ENCODE measurements around the gene HDDC2. TPM values are rescaled to one million over a fixed set of nuclear protein-coding genes. Genes with fewer than 3 reads are reported as not detected.
A peak's percentile ranks its signal among the peaks of the same experiment; 100 is the strongest.

The HDDC2 gene
- total RNA-seq, 1 donor from 2014 or later: 55.4 TPM

- DNase-seq: no peak
- Mint-ChIP-seq H3K27me3 (ENCODE audit: unreplicated experiment) (no peaks in the 10 kb centered on the region), H3K27ac (ENCODE audit: unreplicated experiment) (peak overlapping the region; percentile 60), H3K9me3 (ENCODE audit: unreplicated experiment) (peaks cover 2% of the 10 kb centered on the region), H3K4me3 (ENCODE audit: unreplicated experiment) (peak overlapping the region; percentile 88), H3K36me3 (ENCODE audit: unreplicated experiment) (no peaks in the 10 kb centered on the region), H3K4me1 (ENCODE audit: low read depth, unreplicated experiment) (peaks cover 9% of the 10 kb centered on the region)
- no peak for TF ChIP-seq CTCF (IDR thresholded peaks at IDR 0.05; ENCODE audit: partially characterized antibody, unreplicated experiment)
These were observed 754 bp downstream of the HDDC2 start for GRCh38 chr6:125300992-125301434.

- Mint-ChIP-seq H3K27me3 (ENCODE audit: unreplicated experiment) (no peaks in the 10 kb centered on the region), H3K36me3 (ENCODE audit: unreplicated experiment) (no peaks in the 10 kb centered on the region), H3K27ac (ENCODE audit: unreplicated experiment) (no peak overlapping the region), H3K4me3 (ENCODE audit: unreplicated experiment) (no peak overlapping the region), H3K9me3 (ENCODE audit: unreplicated experiment) (peaks cover 2% of the 10 kb centered on the region), H3K4me1 (ENCODE audit: low read depth, unreplicated experiment) (peaks cover 9% of the 10 kb centered on the region)
- DNase-seq: no peak
- TF ChIP-seq CTCF (IDR thresholded peaks at IDR 0.05; ENCODE audit: partially characterized antibody, unreplicated experiment): no peak
These were observed 2.5 kb downstream of the HDDC2 start for GRCh38 chr6:125299257-125299656.

GRCh38 chr6:125296471-125296870 lies 5.3 kb downstream of the HDDC2 start:
- peaks cover 9% of the 10 kb centered on the region for H3K4me1 Mint-ChIP-seq (ENCODE audit: low read depth, unreplicated experiment)
- no peak for DNase-seq
- TF ChIP-seq CTCF (IDR thresholded peaks at IDR 0.05; ENCODE audit: partially characterized antibody, unreplicated experiment): no peak
- H3K27me3 Mint-ChIP-seq (ENCODE audit: unreplicated experiment): no peaks in the 10 kb centered on the region
- H3K9me3 Mint-ChIP-seq (ENCODE audit: unreplicated experiment): peaks cover 2% of the 10 kb centered on the region
- H3K4me3 Mint-ChIP-seq (ENCODE audit: unreplicated experiment): no peak overlapping the region
- no peak overlapping the region for H3K27ac Mint-ChIP-seq (ENCODE audit: unreplicated experiment)
- H3K36me3 Mint-ChIP-seq (ENCODE audit: unreplicated experiment): no peaks in the 10 kb centered on the region

GRCh38 chr6:125294925-125295324 lies 6.8 kb downstream of the HDDC2 start:
- Mint-ChIP-seq H3K36me3 (ENCODE audit: unreplicated experiment) (no peaks in the 10 kb centered on the region), H3K27ac (ENCODE audit: unreplicated experiment) (no peak overlapping the region), H3K4me1 (ENCODE audit: low read depth, unreplicated experiment) (peaks cover 2% of the 10 kb centered on the region), H3K9me3 (ENCODE audit: unreplicated experiment) (no peaks in the 10 kb centered on the region), H3K27me3 (ENCODE audit: unreplicated experiment) (no peaks in the 10 kb centered on the region), H3K4me3 (ENCODE audit: unreplicated experiment) (no peak overlapping the region)
- no peak for TF ChIP-seq CTCF (IDR thresholded peaks at IDR 0.05; ENCODE audit: partially characterized antibody, unreplicated experiment)
- DNase-seq: no peak

- no peak for TF ChIP-seq CTCF (IDR thresholded peaks at IDR 0.05; ENCODE audit: partially characterized antibody, unreplicated experiment)
- no peak for DNase-seq
- Mint-ChIP-seq H3K36me3 (ENCODE audit: unreplicated experiment) (no peaks in the 10 kb centered on the region), H3K27ac (ENCODE audit: unreplicated experiment) (no peak overlapping the region), H3K27me3 (ENCODE audit: unreplicated experiment) (no peaks in the 10 kb centered on the region), H3K4me1 (ENCODE audit: low read depth, unreplicated experiment) (no peaks in the 10 kb centered on the region), H3K9me3 (ENCODE audit: unreplicated experiment) (no peaks in the 10 kb centered on the region), H3K4me3 (ENCODE audit: unreplicated experiment) (no peak overlapping the region)
These were observed 7.7 kb downstream of the HDDC2 start for GRCh38 chr6:125294036-125294435.
